Measurements from ENCODE around the gene IBA57. TPM values are rescaled to one million over a fixed set of nuclear protein-coding genes. Genes with fewer than 3 reads are reported as not detected.

Gene IBA57
- total RNA-seq, 3 donors from 2014 or later, result 11.5 to 12.9 (median 11.8) TPM

DNA sequence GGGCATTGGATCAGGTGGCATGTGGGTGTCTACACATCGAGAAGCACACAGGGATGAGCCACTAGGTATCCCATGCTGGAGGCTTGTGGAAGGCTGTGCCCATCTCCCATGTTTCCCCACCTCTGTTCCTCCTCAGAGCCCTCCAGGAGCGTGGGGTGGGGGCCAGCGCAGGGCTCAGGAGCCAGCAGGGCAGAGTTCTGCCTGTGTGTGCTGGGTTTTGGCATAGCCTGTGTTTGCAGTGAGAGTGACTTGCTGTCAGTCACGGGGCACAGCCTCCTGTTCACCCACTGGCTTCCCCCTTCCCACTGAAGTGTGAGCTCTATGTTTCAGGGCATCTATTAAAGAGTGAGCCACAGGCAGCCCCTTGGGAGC lies 10.4 kb downstream of the IBA57 start:
- ATAC-seq (no peak), DNase-seq (no peak)
- intact Hi-C loops (cut with DNase I, micrococcal nuclease), result no loop called here
- H3K9me3 ChIP-seq, result no peaks in the 10 kb centered on the region
- H3K4me3 ChIP-seq, result no peak overlapping the region
- H3K4me1 ChIP-seq (ENCODE audit: low read depth), result no peaks in the 10 kb centered on the region
- H3K36me3 ChIP-seq (ENCODE audit: low read depth), result no peaks in the 10 kb centered on the region
- TF ChIP-seq, protein P1, sequence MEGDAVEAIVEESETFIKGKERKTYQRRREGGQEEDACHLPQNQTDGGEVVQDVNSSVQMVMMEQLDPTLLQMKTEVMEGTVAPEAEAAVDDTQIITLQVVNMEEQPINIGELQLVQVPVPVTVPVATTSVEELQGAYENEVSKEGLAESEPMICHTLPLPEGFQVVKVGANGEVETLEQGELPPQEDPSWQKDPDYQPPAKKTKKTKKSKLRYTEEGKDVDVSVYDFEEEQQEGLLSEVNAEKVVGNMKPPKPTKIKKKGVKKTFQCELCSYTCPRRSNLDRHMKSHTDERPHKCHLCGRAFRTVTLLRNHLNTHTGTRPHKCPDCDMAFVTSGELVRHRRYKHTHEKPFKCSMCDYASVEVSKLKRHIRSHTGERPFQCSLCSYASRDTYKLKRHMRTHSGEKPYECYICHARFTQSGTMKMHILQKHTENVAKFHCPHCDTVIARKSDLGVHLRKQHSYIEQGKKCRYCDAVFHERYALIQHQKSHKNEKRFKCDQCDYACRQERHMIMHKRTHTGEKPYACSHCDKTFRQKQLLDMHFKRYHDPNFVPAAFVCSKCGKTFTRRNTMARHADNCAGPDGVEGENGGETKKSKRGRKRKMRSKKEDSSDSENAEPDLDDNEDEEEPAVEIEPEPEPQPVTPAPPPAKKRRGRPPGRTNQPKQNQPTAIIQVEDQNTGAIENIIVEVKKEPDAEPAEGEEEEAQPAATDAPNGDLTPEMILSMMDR (IDR thresholded peaks at IDR 0.05), result no peak

- no peaks in the 10 kb centered on the region for H3K4me1 ChIP-seq (ENCODE audit: low read depth)
- H3K36me3 ChIP-seq (ENCODE audit: low read depth), result no peaks in the 10 kb centered on the region
- intact Hi-C loops (cut with DNase I, micrococcal nuclease), result no loop called here
- DNase-seq, result no peak
- no peaks in the 10 kb centered on the region for H3K9me3 ChIP-seq
- H3K4me3 ChIP-seq, result no peak overlapping the region
- TF ChIP-seq, protein P1 (IDR thresholded peaks at IDR 0.05), result no peak
- no peak for ATAC-seq
Measured at GRCh38 chr1:228176461-228177182, 11.0 kb downstream of the IBA57 start.

- Histone ChIP-seq H3K9me3 (no peaks in the 10 kb centered on the region), H3K4me1 (ENCODE audit: low read depth) (no peaks in the 10 kb centered on the region), H3K4me3 (no peak overlapping the region), H3K36me3 (ENCODE audit: low read depth) (no peaks in the 10 kb centered on the region)
- intact Hi-C loops (cut with DNase I, micrococcal nuclease), result no loop called here
- TF ChIP-seq, protein P1 (IDR thresholded peaks at IDR 0.05), result no peak
- no peak for DNase-seq
- ATAC-seq, result no peak
Measured at GRCh38 chr1:228177183-228177475, 11.5 kb downstream of the IBA57 start.

DNA sequence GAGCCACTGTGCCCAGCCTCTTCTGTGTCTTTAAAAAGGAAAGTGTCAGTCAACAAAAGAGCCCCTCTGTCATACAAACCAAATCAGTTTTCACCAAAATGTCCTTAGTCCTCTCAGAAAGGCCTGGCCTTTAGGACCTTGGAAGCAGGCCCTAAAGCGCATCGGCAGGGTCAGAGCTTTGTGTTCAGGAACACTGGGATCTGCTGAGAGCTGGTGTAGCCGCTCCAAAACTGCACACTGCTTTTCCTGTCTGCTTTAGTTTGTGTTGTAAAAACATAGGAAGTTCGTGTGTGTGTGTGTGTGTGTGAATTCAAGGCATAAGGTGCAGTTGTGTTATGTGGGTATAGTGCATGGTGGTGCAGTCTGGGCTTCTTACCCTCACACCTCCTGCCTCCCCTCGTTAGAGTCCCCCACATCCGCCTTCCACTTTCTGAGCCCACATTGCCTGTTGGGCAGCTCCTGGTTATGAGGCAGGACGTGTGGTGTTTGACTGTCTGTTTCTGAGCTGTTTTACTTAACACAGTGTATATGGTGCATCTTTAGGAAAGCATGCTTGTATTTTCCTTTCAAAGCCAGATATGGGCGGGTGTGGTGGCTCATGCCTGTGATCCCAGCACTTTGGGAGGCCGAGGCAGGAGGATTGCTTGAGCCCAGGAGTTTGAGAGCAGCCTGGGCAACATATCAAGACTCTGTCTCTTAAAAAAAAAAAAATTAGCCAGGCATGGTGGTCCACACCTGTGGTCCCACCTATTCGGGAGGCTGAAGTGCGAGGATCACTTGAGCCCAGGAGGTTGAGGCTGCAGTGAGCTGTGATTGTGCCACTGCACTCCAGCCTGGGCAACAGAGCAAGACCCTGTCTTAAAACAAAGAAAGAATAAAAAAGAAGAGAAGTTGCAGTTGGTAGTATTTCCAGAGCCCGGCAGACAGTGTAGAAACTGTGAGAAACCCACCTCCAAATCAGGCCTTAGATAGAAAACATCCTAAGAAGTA lies 12.4 kb downstream of the IBA57 start:
- Histone ChIP-seq H3K4me1 (ENCODE audit: low read depth) (no peaks in the 10 kb centered on the region), H3K4me3 (no peak overlapping the region), H3K9me3 (no peaks in the 10 kb centered on the region), H3K36me3 (ENCODE audit: low read depth) (no peaks in the 10 kb centered on the region)
- intact Hi-C loops (cut with DNase I, micrococcal nuclease), result no loop called here
- TF ChIP-seq, protein P1 (IDR thresholded peaks at IDR 0.05), result no peak
- DNase-seq, result no peak
- no peak for ATAC-seq

DNA sequence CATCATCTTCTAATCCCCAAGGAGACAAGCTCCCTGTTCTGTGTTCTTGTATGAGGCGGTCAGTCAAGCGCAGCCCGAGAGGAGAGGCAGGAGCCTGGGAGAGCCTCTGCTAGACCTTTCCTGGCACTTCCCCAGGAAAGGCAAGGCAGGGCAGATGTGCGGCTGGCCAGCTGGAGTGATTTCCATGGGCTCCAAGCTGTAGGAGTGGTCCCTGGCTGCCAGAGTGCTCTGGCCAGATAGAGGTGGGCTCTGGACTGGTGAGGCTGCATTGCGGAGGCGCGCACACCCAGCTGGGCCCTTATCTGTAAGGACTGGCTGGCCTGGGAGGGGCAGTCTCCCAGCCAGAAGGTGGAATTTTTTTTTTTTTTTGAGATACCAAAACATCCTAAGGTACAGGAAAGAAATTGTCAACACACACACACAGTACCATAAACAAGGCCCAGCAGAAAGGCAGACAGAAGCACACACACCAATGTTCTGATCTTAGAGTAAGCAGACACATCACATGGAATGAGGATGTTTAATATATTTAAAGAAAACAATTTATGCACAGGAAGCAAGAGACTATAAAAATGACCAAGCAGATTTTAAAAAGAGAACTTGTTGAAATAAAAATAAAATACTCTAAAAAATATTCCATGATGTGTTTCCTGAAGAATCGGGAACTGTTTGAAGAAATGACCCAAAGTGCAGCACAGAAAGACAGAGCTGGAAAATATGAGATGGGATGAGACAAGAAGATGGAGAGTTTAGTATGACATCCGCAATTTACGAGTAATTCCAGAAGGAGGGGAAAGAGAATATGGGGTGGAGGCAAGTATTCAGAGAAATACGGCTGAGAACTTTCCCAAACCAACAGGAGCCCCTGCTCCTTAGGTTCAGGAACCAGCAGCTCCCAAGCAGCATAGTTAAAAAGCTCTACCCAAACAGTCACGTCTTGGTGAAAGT lies 13.4 kb downstream of the IBA57 start:
- Histone ChIP-seq H3K4me1 (ENCODE audit: low read depth) (no peaks in the 10 kb centered on the region), H3K4me3 (no peak overlapping the region), H3K9me3 (no peaks in the 10 kb centered on the region), H3K36me3 (ENCODE audit: low read depth) (no peaks in the 10 kb centered on the region)
- TF ChIP-seq, protein P1 (IDR thresholded peaks at IDR 0.05), result no peak
- intact Hi-C loops (cut with DNase I, micrococcal nuclease), result no loop called here
- DNase-seq (no peak), ATAC-seq (no peak)

Data from mucosa of descending colon (tissue), 3 donors.